Measurements from ENCODE around the gene KRTAP5-3.

DNA sequence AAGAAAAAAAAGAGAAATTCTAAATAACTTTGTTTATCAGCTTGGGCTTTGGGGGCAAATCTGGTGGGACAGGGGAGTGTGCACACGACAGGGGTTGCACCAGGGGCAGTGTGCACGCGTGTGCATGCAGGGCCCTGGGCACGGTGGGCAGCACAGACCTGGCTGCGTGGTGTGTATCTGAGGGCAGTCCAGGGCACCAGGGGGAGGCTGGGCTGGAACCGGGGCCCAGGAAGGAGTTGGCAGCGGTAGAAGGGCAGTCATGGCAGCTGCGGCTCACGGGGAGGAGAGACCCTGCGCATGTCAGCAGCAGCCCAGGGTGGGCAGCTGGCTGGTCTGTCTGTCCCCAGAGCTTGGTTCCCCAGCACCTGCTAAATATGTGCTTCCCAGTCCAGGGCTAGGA is 25.6 kb upstream of the KRTAP5-3 start:
- TF ChIP-seq POLR2A (IDR thresholded peaks at IDR 0.05) (no peak), CTCF (IDR thresholded peaks at IDR 0.05) (no peak)
